ENCODE measurements around the gene TOLLIP.

DNA sequence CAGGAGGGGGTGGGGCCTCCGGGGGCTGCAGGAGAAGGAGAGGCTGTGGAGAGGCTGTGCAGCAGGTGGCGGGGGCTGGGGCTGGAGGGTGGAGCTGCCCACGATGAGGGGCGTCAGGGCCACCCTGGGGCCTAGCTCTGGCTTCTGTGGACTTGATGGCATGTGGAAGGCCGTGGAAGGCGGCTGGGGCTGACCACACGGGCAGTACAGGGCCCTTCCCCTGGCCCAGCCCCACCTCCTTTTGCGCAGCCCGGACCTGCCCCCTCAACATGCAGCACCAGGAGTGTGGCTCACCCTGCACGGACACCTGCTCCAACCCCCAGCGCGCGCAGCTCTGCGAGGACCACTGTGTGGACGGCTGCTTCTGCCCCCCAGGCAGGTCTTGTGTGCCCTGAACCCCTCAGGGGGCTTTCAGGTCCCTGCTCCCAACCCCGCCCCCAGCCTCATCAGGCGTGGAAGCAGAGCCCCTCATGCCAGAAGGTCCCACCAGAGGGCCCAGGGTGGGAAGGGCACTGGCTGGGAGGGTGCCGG lies 80.4 kb downstream of the TOLLIP start:
- TF ChIP-seq, protein P1, sequence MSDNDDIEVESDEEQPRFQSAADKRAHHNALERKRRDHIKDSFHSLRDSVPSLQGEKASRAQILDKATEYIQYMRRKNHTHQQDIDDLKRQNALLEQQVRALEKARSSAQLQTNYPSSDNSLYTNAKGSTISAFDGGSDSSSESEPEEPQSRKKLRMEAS (IDR thresholded peaks at IDR 0.05), result no peak
- TF ChIP-seq EGR1 (IDR thresholded peaks at IDR 0.05) (no peak), CREB1 (IDR thresholded peaks at IDR 0.05; ENCODE audit: low read depth) (no peak), EP300 (IDR thresholded peaks at IDR 0.05; ENCODE audit: borderline replicate concordance) (no peak), TAF1 (IDR thresholded peaks at IDR 0.05; ENCODE audit: low read depth) (no peak), TCF12 (IDR thresholded peaks at IDR 0.05; ENCODE audit: low read depth) (no peak), RAD21 (IDR thresholded peaks at IDR 0.05; ENCODE audit: low read depth) (no peak)
- TF ChIP-seq, protein P2, sequence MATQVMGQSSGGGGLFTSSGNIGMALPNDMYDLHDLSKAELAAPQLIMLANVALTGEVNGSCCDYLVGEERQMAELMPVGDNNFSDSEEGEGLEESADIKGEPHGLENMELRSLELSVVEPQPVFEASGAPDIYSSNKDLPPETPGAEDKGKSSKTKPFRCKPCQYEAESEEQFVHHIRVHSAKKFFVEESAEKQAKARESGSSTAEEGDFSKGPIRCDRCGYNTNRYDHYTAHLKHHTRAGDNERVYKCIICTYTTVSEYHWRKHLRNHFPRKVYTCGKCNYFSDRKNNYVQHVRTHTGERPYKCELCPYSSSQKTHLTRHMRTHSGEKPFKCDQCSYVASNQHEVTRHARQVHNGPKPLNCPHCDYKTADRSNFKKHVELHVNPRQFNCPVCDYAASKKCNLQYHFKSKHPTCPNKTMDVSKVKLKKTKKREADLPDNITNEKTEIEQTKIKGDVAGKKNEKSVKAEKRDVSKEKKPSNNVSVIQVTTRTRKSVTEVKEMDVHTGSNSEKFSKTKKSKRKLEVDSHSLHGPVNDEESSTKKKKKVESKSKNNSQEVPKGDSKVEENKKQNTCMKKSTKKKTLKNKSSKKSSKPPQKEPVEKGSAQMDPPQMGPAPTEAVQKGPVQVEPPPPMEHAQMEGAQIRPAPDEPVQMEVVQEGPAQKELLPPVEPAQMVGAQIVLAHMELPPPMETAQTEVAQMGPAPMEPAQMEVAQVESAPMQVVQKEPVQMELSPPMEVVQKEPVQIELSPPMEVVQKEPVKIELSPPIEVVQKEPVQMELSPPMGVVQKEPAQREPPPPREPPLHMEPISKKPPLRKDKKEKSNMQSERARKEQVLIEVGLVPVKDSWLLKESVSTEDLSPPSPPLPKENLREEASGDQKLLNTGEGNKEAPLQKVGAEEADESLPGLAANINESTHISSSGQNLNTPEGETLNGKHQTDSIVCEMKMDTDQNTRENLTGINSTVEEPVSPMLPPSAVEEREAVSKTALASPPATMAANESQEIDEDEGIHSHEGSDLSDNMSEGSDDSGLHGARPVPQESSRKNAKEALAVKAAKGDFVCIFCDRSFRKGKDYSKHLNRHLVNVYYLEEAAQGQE (IDR thresholded peaks at IDR 0.05; ENCODE audit: low read depth), result no peak

Data from Ishikawa (cell line).